Uterus (tissue), 2 donors: ENCODE data around the gene NXNL2.

ENCODE experiments used
- POLR2A ChIP-seq, 2 donors: fragments of 450-650 bp; IDR thresholded peaks; one replicate each; pipeline ENCODE4 v1.6.1; 2016; ENCODE audit warnings: antibody characterized with exemption in 2 of 2, mild to moderate bottlenecking in 1 of 2, moderate library complexity in 1 of 2
- TF ChIP-seq, protein P1 (sequence below), 4 experiments: fragments of 200-600 bp in 2 of 4; fragments of 450-650 bp in 2 of 4; sonication (generic) in 2 of 4; IDR thresholded peaks; one replicate each; pipeline ENCODE4 v1.5.1; 2016 to 2019; ENCODE audit warnings: antibody characterized with exemption in 4 of 4, mild to moderate bottlenecking in 2 of 4, moderate library complexity in 1 of 4

DNA sequence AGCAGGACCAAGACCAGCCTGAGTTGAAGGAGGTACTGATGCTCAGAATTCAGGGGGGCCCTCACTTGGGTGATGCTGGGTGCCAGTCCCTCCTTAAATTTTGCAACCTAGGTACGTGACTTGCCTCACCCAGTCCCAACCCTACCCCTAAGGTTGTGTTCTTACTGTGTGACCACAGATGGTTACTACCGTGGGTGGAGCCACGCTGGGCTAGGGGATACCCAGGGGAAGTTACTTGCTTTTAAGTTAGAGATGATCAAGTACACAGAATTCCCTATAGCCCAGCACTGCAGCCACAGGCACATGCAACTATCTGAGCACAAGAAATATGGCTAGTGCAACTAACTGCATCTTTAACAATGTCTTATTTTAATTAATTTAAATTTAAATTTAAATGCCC is 32.9 kb downstream of the NXNL2 start:
- no peak for TF ChIP-seq POLR2A (IDR thresholded peaks at IDR 0.05)
- TF ChIP-seq, protein P1, sequence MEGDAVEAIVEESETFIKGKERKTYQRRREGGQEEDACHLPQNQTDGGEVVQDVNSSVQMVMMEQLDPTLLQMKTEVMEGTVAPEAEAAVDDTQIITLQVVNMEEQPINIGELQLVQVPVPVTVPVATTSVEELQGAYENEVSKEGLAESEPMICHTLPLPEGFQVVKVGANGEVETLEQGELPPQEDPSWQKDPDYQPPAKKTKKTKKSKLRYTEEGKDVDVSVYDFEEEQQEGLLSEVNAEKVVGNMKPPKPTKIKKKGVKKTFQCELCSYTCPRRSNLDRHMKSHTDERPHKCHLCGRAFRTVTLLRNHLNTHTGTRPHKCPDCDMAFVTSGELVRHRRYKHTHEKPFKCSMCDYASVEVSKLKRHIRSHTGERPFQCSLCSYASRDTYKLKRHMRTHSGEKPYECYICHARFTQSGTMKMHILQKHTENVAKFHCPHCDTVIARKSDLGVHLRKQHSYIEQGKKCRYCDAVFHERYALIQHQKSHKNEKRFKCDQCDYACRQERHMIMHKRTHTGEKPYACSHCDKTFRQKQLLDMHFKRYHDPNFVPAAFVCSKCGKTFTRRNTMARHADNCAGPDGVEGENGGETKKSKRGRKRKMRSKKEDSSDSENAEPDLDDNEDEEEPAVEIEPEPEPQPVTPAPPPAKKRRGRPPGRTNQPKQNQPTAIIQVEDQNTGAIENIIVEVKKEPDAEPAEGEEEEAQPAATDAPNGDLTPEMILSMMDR (IDR thresholded peaks at IDR 0.05): no peak
